GM23248 (cell line): ENCODE measurements around the gene PANX2. TPM values are rescaled to one million over a fixed set of nuclear protein-coding genes. Genes with fewer than 3 reads are reported as not detected.

Source experiments
- DNase-seq: peaks from one replicate; pipeline ENCODE4 v3.0.0-alpha.2; 2015
- H2AFZ ChIP-seq: fragments of 200-600 bp; sonication (generic); 2 replicates; pipeline ENCODE4 v1.6.1; 2016; ENCODE audit warnings: antibody characterized with exemption
- H3F3A ChIP-seq: fragments of 200-600 bp; sonication (generic); 2 replicates; pipeline ENCODE4 v1.6.1; 2016; ENCODE audit warnings: mild to moderate bottlenecking, antibody characterized with exemption, mixed run types; ENCODE audit not compliant: insufficient read depth
- H3K27ac ChIP-seq: fragments of 200-600 bp; sonication (generic); 2 replicates; pipeline ENCODE4 v1.5.1; 2016; ENCODE audit warnings: mild to moderate bottlenecking
- H3K27me3 ChIP-seq: fragments of 200-600 bp; sonication (generic); replicated peaks from 2 replicates; pipeline ENCODE4 v1.6.1; 2016; ENCODE audit warnings: mild to moderate bottlenecking; ENCODE audit not compliant: insufficient read depth
- H3K36me3 ChIP-seq: fragments of 200-600 bp; sonication (generic); 2 replicates; pipeline ENCODE4 v1.6.1; 2016; ENCODE audit warnings: low read depth, mild to moderate bottlenecking
- H3K4me1 ChIP-seq: fragments of 200-600 bp; sonication (generic); 2 replicates; pipeline ENCODE4 v1.6.1; 2016; ENCODE audit warnings: mild to moderate bottlenecking; ENCODE audit not compliant: insufficient read depth
- H3K4me2 ChIP-seq: fragments of 200-600 bp; sonication (generic); one replicate; pipeline ENCODE4 v1.6.1; 2016; ENCODE audit warnings: mild to moderate bottlenecking; ENCODE audit not compliant: unreplicated experiment
- H3K4me3 ChIP-seq: fragments of 200-600 bp; sonication (generic); 2 replicates; pipeline ENCODE4 v1.5.1; 2016; ENCODE audit warnings: mild to moderate bottlenecking
- H3K79me2 ChIP-seq: fragments of 200-600 bp; sonication (generic); 2 replicates; pipeline ENCODE4 v1.6.1; 2016; ENCODE audit warnings: mild to moderate bottlenecking; ENCODE audit not compliant: insufficient read depth
- H3K9ac ChIP-seq: fragments of 200-600 bp; sonication (generic); 2 replicates; pipeline ENCODE4 v1.6.1; 2016; ENCODE audit warnings: mild to moderate bottlenecking
- H3K9me2 ChIP-seq: fragments of 200-600 bp; sonication (generic); 2 replicates; pipeline ENCODE4 v1.6.1; 2016; ENCODE audit warnings: mixed run types, mild to moderate bottlenecking, moderate library complexity; ENCODE audit not compliant: insufficient read depth
- H3K9me3 ChIP-seq: fragments of 200-600 bp; sonication (generic); one replicate; pipeline ENCODE4 v1.6.1; 2017; ENCODE audit warnings: low read depth
- H4K20me1 ChIP-seq: fragments of 200-600 bp; sonication (generic); 2 replicates; pipeline ENCODE4 v1.6.0; 2016; ENCODE audit not compliant: insufficient read depth
- EZH2 ChIP-seq: fragments of 200-600 bp; sonication (generic); IDR thresholded peaks from 2 replicates; pipeline ENCODE4 v1.6.1; 2018; ENCODE audit warnings: antibody characterized with exemption, mild to moderate bottlenecking; ENCODE audit not compliant: insufficient read depth, poor library complexity, severe bottlenecking
- EZH2phosphoT487 ChIP-seq: fragments of 200-600 bp; sonication (generic); IDR thresholded peaks from 2 replicates; pipeline ENCODE4 v1.6.1; 2018; ENCODE audit warnings: antibody characterized with exemption, moderate library complexity, mild to moderate bottlenecking, low read depth; ENCODE audit not compliant: insufficient read depth
- WGBS, 2 experiments: methylation state at CpG; one replicate each; pipeline ENCODE4 v1.1.6; 2015 to 2017; ENCODE audit warnings: low lambda C conversion rate in 2 of 2, low coverage in 1 of 2; ENCODE audit errors: missing lambda C conversion rate in 2 of 2; 5-methylcytosine and 5-hydroxymethylcytosine counted together
- in situ Hi-C: fragments of 300-500 bp; cut with MboI; formaldehyde crosslinking; loops from 2 replicates; pipeline ENCODE4 v1.15.0; 2020
- polyA plus RNA-seq: library from polyadenylated mRNA; unstranded; fragments of >200 nt; fragmentation: Nextera tagmentation; extraction: Ambion mirVana; gene quantifications from 2 replicates; pipeline ENCODE4 v1.2.1, GENCODE V29; 2016
- total RNA-seq: library from RNA; depleted of rRNA; stranded (reverse); fragments of >200 nt; shearing (Covaris generic); gene quantifications from 2 replicates; pipeline ENCODE4 v1.2.3, GENCODE V29; 2014

Gene PANX2
- total and polyA plus RNA-seq, 2 experiments from 2014 or later = 0.18 TPM; not detected in 1

DNA sequence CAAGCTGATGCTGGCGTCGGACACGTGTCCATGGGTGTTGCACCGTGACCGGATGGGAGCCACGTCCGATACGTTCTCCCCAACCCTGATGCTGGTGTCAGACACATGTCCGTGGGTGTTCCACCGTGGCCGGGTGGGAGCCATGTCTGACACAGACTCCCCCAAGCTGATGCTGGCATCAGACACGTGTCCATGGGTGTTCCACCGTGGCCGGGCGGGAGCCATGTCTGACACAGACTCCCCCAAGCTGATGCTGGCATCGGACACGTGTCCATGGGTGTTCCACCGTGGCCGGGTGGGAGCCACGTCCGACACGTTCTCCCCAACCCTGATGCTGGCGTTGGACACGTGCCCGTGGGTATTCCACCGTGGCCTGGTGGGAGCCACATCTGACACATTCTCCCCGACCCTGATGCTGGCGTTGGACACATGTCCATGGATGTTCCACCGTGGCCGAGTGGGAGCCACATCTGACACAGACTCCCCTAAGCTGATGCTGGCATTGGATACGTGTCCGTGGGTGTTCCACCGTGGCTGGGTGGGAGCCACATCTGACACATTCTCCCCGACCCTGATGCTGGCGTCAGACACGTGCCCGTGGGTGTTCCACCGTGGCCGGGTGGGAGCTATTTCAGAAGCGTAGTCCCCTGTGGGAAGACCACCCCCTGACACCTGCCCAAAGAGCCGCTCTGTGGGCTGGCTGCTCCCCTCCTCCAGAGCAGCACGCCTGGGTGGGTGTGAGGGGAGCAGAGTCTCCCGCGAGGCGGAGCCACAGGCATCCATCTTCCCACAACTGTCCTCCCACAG, 50.3 kb downstream of the PANX2 start:
- TF ChIP-seq EZH2 (no peak), EZH2phosphoT487 (no peak)
- Histone ChIP-seq H3F3A (no peaks in the 10 kb centered on the region), H4K20me1 (no peaks in the 10 kb centered on the region), H3K4me2 (no peak overlapping the region), H3K4me3 (no peak overlapping the region), H3K79me2 (no peaks in the 10 kb centered on the region), H3K36me3 (no peaks in the 10 kb centered on the region; the same call in 1 of the 2 replicates), H2AFZ (no peak overlapping the region), H3K9ac (no peak overlapping the region), H3K27me3 (no peaks in the 10 kb centered on the region), H3K27ac (no peak overlapping the region), H3K9me2 (no peaks in the 10 kb centered on the region), H3K9me3 (no peaks in the 10 kb centered on the region), H3K4me1 (no peaks in the 10 kb centered on the region)
- no peak for DNase-seq
- WGBS, 2 experiments = 92 to 94% methylated on average over 34 to 45 of the region's 45 CpGs
- in situ Hi-C loops = no loop called here

- Histone ChIP-seq H2AFZ (no peak overlapping the region), H4K20me1 (no peaks in the 10 kb centered on the region), H3K79me2 (no peaks in the 10 kb centered on the region), H3K27me3 (no peaks in the 10 kb centered on the region), H3K4me1 (no peaks in the 10 kb centered on the region), H3K9me2 (no peaks in the 10 kb centered on the region), H3F3A (no peaks in the 10 kb centered on the region), H3K4me2 (no peak overlapping the region), H3K9ac (no peak overlapping the region), H3K4me3 (no peak overlapping the region), H3K27ac (no peak overlapping the region), H3K36me3 (no peaks in the 10 kb centered on the region; the same call in 1 of the 2 replicates), H3K9me3 (no peaks in the 10 kb centered on the region)
- in situ Hi-C loops = no loop called here
- no peak for DNase-seq
- 95 to 96% methylated on average over 18 of the region's 19 CpGs for WGBS, 2 experiments
- no peak for TF ChIP-seq EZH2
- TF ChIP-seq EZH2phosphoT487 = no peak
These were observed 51.1 kb downstream of the PANX2 start for GRCh38 chr22:50221410-50222300.

GRCh38 chr22:50222508-50222907, 52.0 kb downstream of the PANX2 start:
- no peak for TF ChIP-seq EZH2
- no peak for TF ChIP-seq EZH2phosphoT487
- in situ Hi-C loops = no loop called here

DNA sequence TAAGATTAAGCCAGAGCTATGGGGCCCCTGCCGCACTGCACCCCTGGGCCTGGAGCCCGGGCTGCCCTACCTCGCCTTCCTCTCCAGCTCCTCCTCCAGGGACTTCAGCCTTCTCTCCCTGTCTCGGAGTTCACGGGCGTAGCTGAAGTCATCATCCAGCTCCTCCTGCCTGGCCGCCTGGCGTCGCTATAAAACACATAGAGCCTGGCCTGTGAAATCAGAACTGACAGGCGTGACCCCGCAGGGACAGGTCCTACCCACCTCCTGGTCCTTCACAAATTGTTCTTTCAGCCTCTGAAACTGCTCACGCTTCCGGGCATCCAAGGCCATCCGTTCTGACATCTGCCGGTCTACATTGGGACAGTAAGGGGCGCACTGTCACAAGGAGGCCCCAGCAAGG, 53.5 kb downstream of the PANX2 start:
- WGBS, 2 experiments = 87 to 92% methylated on average over 16 of the region's 16 CpGs
- H3K36me3 ChIP-seq = no peaks in the 10 kb centered on the region; the same call in 1 of the 2 replicates

More at GRCh38 chr22:50222508-50222907, 52.0 kb downstream of the PANX2 start:
- no peak overlapping the region for H3K27ac ChIP-seq
- H3K4me3 ChIP-seq = no peak overlapping the region
- no peaks in the 10 kb centered on the region for H4K20me1 ChIP-seq
- WGBS, 2 experiments = 91 to 93% methylated on average over 8 of the region's 8 CpGs
- no peak overlapping the region for H2AFZ ChIP-seq
- no peaks in the 10 kb centered on the region for H3K27me3 ChIP-seq
- no peaks in the 10 kb centered on the region for H3K4me1 ChIP-seq
- no peaks in the 10 kb centered on the region for H3K9me2 ChIP-seq
- H3F3A ChIP-seq = no peaks in the 10 kb centered on the region
- H3K36me3 ChIP-seq = no peaks in the 10 kb centered on the region; the same call in 1 of the 2 replicates
- H3K9me3 ChIP-seq = no peaks in the 10 kb centered on the region
- no peak for DNase-seq
- H3K79me2 ChIP-seq = no peaks in the 10 kb centered on the region
- no peak overlapping the region for H3K9ac ChIP-seq
- no peak overlapping the region for H3K4me2 ChIP-seq

More for the DNA sequence above, 53.5 kb downstream of the PANX2 start:
- Histone ChIP-seq H4K20me1 (no peaks in the 10 kb centered on the region), H3K27me3 (no peaks in the 10 kb centered on the region), H3K9me3 (no peaks in the 10 kb centered on the region), H3K9me2 (no peaks in the 10 kb centered on the region), H3K4me3 (no peak overlapping the region), H3K4me2 (no peak overlapping the region), H3K9ac (no peak overlapping the region), H2AFZ (no peak overlapping the region), H3K79me2 (no peaks in the 10 kb centered on the region), H3K27ac (no peak overlapping the region), H3F3A (no peaks in the 10 kb centered on the region), H3K4me1 (no peaks in the 10 kb centered on the region)
- DNase-seq = no peak
- in situ Hi-C loops = no loop called here
- no peak for TF ChIP-seq EZH2phosphoT487
- TF ChIP-seq EZH2 = no peak
